ENCODE measurements around the gene MEX3D. TPM values are rescaled to one million over a fixed set of nuclear protein-coding genes. Genes with fewer than 3 reads are reported as not detected.
"Not testable (repeated sequence)": the region's sequence is repeated elsewhere in the genome, so short reads cannot be mapped to it uniquely, and the experiment has no call there.

MEX3D gene
- total RNA-seq, 1 donor from 2014 or later: 43.1 TPM

DNA sequence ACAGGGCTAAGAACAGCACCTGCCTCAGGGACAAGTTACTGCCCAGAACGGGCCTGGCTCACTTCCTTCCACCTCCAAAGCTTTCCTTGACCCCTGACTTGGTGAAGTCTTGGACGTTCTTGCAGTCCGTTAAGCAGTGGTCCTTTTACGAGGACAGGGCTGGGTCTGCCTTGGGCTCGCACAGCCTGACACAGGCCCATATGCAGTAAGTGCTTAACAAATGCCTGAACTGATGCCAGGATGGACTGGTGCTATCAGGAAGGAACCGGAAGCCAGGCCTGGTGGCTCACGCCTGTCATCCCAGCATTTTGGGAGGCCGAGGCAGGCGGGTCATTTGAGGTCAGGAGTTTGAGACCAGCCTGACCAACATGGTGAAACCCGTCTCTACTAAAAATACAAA lies 46.1 kb downstream of the MEX3D start:
- no peak for DNase-seq (ENCODE audit: low read depth in 2 of 2)

DNA sequence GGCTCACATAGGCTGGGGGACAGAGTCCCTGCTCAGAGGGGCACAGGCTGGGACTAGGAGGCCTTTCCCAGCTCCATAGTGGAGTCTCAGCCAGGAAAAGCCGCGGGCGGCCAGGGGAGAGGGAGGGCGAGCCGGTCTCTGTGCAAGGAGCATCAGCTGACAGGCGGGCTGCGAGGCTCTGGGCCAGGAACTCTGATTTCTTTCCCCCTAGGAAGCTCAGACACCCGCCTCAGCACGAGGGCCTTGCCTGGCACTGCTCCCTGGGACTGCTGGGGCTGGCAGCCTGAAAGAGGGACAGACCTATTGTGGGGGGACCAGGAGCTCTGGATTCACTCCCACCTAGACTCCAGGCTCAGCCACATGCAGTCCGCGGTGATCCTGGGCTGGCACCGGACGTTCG lies 46.5 kb downstream of the MEX3D start:
- DNase-seq (ENCODE audit: low read depth in 2 of 2): no peak

DNA sequence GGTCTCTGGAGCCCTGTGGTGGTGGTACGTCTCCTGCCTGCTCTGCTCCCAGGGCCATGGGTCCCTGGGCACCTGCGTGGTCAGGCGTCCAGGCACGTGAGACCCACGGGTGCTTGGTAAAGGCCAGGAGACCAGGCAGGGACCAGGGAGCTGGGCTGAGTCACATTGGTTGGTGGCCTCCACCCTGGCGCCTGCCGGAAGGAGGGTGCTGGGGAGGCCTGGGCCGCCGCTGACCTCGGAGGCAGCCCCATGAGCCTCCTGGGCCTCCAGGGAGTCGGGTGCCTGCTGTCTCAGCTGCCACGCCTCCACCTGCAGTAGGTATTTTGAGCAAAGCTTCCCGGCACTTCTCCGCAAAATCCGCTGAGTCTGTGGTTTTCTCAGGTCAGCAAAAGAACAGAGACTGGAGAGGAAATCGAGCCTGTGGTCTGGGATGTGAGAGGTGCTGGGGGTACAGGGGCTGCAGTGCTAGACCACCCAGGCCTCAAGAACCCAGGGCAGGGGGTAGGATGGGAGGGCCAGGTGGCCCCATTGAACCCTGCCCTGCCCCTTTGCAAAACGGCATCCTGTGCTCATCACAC lies 47.8 kb downstream of the MEX3D start:
- DNase-seq (ENCODE audit: low read depth in 2 of 2): no peak

DNA sequence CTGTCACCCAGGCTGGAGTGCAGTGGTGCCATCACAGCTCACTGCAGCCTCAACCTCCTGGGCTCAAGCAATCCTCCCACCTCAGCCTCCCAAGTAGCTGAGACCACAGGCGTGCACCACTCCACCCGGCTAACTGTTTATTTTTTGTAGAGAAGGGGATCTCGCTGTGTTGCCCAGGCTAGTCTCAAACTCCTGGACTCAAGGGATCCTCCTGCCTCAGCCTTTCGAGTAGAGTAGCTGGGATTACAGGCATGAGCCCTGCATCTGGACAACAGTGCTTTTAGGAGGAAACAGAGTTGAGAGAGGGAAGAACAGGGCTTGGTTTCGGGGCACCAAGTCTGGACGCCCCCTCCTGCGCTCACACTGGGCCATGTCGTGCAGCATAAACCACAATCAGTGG lies 48.3 kb downstream of the MEX3D start:
- DNase-seq (ENCODE audit: low read depth in 2 of 2): not testable (repeated sequence)

DNA sequence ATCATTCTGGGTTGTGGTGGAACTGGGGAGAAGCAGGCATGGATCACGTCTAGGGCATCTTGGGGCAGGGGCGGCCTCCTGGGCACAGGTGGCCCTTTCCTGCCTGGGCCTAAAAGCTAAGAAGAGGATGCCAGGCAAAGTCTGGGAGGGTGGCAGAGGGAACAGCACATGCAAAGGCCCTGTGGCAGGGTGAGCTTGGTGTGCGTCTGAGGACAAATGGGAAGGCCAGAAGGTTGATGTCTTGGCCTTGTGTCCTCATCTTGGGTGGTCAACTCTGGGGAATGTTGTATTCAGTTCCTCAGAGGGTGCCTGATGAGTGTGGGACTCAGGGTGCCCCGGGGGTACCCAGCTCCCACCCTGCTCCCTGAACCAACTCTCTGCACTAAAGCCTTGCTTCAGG lies 49.7 kb downstream of the MEX3D start:
- DNase-seq (ENCODE audit: low read depth in 2 of 2): no peak

DNA sequence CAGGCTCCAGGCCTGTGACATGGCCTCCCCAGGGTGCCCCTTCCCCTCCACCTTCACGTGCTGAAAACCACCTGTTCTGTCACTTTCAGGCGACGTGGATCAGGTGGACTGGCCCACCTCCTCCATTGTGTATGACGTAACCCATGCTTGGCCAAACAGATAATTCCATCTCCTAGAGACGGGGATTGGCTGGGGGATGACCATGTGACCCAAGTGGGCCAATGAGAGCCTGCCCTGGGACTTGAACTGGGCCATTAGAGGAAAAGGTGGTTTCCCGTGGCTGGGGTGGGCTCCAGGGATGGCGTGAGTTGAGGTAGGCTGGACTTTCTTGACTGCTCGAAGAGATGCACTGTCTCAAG lies 51.8 kb downstream of the MEX3D start:
- DNase-seq (ENCODE audit: low read depth in 2 of 2): no peak

DNA sequence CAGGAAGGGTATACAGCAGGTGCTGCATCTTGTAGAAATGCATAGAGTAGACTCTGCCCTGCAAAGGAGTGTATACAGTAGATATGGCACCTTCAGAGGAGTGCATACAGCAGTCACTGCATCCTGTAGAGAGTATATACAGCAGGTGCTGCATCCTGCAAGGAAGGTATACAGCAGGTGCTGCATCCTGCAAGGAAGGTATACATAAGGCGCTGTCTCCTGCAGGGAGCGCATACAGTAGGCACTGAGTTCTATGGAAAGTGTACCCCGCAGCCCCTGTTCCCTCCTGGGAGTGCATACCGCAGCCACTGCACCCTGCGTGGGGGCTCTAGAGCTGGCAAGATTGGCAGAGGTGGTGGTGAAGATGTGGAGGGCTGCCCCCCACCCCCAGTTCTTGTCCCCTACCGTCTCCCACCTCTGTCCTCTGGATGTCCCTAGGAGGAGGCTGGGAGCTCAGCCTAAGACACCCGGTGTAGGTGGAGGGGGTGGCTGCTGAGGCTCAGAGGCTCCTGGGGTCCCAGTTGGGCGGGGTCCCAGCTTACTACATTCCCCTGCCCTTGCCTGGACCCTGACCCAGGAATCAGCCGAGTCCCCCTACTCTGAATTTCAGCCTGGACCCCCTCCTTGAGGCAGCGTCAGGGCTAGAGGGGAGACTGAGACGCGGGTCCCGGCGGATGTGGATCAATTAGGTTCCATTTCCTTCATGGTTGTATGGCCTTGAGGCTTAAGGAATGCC lies 53.0 kb downstream of the MEX3D start:
- no peak for DNase-seq (ENCODE audit: low read depth in 2 of 2)

DNA sequence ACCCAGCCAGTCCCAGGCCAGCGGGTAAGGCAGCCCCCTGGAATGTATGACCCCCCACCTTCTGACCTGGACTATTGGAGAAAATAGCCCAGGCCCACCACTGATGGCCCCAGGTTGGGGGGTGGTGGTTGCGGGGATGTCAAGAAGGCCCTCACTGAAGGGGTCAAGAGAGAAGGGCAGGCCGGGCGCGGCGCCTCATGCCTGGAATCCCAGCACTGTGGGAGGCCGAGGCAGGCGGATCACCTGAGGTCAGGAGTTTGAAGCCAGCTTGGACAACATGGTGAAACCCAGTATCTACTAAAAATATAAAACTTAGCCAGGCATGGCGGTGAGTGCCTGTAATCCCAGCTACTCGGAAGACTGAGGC lies 53.8 kb downstream of the MEX3D start:
- DNase-seq (ENCODE audit: low read depth in 2 of 2): no peak

DNA sequence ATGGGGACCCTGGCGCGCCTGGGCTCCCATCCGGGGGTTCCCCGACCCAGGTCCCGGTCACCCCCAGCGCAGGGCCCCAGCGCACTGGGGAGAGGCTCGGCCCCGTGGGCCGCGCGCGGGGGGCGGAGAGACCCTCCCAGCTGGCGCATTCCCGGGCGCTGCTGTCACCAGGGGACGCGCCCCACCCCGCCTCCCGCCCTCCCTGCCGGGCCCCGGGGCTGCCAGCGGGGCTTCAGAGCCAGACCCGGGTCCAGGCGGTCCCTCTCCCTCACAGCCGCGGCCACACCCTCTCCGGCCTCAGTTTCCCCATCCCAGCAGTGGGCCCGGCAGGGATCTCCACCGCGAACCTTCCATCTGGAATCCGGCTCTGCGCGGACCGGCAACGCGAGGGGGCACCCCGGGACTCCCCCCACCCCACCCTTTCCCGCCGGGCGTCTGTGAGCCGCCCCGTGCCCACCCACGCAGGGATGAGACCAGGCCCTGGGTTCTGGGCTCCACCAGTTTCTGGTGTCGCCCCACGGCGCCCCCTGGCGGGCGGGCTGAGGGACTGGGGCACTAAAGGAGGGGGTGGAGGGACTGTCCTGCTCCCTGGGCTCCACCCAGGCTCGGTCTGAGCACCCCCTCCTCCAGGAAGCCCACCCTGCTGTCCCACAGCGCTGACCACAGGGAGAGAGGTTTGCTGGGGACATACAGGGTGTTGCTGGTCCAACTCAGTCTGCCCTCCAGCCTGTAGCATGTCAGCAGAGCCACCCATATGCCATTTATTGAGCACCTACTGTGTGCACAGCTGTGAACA lies 54.4 kb downstream of the MEX3D start:
- peak in 1 of 2 donors; percentile 40 for DNase-seq (ENCODE audit: low read depth in 2 of 2)

DNA sequence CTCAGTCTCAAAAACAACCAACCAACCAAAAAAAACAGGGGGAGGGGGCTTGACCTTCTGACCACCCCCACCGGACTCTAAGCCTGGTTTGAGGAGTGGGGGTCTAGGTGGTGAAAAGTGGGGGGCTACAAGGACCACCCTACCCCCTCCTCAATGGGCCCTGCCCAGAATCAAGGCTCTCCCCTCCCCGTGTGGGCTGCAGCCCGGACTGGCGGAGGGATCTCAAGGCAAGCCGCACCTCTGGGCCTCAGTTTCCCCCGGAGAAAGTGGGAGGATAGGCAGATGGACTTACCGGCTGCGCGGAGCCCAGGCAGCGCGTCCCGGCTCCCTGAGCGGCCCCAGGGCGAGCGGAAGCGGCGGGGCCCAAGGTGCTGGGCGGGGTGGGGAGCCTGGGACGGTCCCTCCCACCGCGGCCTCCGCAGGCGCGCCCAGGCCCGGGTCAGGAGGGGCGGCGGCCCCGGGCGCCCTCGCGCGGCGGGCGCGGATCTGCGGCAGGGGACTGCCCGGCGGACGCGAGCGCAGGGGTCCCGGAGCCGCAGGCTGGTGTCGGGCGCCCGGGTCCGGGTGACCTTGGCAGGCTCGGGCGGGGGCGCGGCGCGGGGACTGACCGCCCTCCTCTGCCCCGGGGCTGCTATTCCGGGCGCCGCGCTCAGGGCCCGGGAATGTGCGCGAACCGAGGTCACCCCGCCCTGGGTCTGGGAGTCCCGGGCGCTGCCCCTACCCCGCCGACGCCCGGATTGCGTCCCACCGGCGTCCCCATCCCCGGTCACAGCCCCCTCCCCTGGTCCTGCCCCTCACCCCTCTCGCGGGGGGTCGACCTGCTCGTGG lies 55.2 kb downstream of the MEX3D start, which contains the start of gene ADAMTSL5:
TSS of gene ADAMTSL5 (minus strand) at position 349 of the 828 bp plus-strand sequence. CDS start 2,076 bp downstream, outside the sequence.
- no peak for DNase-seq (ENCODE audit: low read depth in 2 of 2)

DNA sequence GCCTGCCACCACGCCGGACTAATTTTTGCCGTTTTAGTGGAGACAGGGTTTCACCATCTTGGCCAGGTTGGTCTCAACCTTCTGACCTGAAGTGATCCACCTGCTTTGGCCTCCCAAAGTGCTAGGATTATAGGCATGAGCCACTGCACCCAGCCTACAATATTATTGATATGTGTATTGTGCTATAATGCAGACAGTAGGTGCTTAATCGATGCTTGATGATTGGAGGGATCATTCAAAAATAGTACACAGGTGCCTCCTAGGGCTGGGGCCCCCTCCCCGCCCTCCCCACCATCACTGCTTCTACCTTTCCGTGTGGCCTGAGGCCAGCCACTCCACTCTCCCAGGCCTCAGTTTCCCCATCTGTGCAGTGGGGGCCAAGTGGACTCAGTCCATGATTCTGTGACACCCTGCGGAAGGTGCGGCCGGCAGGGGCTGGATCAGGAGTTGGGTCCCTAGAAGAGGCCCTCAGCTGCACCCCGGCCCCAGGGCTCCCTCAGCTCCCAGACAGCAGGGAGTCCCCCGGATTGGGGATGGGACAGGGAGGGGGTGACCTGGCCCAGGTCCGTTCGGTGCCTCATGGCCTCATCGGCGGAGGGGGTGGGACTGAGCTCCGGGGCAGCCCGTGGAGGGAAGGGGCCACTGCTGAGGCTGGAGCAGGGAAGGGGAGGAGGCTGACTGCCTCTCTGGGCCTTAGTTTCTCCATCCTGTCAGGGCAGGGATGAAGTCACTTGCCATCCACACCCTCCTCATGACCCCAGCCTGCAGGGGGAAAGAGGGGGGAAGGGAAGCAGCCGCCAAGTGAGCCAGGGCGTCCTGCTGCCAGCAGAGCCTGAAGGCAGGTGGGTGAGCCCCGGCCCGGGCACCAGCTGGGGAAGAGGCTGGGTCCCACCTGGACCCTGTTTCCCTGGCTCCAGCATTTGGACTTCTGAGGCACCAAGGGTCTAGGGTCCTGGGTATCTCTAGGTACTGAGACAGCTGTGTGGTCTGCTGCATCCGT lies 56.5 kb downstream of the MEX3D start:
- DNase-seq (ENCODE audit: low read depth in 2 of 2): no peak

DNA sequence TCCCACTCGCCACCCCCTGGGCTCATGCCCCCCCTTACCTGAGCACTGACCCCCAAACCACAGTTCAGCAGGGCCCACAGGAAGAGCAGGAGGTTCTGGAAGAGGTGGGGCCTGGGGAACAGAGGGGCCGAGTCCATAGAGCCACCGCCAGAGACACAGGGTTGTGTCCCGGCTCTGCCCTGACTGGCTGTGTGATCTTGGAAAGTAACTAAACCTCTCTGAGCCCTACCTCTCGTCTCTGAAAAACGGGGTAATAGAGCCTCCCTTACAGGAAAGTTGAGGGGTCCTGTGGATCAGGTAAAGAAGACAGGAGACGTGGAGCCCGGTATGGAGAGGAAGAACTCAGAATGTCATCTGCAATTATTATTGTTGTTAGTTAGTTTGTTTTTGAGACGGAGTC lies 57.3 kb downstream of the MEX3D start:
- DNase-seq (ENCODE audit: low read depth in 2 of 2): no peak

DNA sequence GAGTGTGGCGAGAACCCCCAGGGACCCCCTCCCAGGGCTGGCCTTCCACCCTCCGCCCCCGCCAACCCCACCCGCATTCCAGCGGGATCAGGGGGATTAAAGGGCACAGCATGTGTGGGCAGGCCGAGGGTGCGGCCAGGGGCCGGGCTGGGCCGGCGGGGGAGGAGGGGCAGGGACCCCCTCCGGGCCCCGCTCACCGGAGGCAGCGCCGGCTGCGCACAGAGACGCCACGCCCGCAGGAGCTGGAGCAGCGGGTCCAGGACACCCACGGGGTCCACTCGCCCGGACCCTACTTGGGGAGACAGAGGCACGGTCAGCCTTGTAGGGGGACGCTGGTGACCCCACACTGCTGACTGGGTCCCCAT lies 57.7 kb downstream of the MEX3D start:
- DNase-seq (ENCODE audit: low read depth in 2 of 2): no peak

DNA sequence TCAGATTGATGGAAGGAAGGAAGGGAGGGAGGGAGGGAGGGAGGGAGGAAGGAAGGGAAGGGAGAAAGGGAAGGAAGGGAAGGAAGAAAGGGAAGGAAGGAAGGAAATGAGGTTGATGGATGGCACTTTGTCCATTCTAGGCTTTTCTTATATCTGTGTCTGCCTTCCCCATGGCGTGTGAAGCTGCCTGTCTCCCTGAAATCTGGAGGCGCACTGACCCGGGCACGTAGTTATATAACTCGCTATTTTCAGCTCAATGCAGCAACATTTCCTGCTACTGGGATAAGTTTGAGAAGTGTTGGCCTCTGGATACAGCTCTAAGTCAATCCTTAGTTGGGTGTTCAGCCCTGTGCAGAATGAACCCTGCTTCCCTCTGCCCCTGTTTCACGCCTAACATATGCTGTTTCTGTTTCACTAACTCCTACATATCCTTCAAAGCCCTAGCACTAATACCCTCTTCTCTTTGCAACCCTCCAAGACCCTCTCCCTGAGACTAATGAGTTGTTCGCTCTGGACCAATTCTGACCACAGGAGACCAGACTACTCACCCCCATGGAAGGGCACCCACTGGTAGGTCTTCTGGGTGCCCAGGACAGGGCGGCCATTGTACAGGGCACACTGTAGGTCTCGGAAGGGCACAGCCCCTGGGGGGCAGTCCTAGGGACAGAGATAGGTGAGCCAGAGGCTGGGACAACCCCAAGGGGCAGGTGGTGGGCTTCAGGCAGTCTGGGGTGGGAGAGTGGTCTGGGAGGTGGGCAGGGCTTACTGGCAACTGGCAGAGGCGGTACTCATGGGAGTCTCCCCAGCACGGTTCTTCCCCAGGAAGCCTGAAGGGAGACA lies 58.3 kb downstream of the MEX3D start:
- DNase-seq (ENCODE audit: low read depth in 2 of 2): no peak

DNA sequence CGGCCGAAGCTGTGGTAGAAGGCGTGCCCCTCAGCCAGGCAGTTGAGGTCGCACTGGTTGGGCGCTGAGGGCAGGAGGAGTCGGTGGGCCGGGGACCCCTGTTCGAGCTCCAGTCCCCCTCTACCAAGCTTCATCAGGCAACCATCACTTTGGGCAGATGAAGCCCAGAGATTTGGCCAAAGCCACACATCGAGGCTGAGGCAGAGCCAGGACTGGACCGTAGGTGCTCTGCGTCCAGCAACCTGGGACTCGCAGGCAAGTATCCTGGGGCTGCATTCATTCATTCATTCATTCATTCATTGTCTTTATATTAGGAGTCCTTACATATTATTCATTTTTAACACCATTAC lies 59.6 kb downstream of the MEX3D start:
- no peak for DNase-seq (ENCODE audit: low read depth in 2 of 2)

DNA sequence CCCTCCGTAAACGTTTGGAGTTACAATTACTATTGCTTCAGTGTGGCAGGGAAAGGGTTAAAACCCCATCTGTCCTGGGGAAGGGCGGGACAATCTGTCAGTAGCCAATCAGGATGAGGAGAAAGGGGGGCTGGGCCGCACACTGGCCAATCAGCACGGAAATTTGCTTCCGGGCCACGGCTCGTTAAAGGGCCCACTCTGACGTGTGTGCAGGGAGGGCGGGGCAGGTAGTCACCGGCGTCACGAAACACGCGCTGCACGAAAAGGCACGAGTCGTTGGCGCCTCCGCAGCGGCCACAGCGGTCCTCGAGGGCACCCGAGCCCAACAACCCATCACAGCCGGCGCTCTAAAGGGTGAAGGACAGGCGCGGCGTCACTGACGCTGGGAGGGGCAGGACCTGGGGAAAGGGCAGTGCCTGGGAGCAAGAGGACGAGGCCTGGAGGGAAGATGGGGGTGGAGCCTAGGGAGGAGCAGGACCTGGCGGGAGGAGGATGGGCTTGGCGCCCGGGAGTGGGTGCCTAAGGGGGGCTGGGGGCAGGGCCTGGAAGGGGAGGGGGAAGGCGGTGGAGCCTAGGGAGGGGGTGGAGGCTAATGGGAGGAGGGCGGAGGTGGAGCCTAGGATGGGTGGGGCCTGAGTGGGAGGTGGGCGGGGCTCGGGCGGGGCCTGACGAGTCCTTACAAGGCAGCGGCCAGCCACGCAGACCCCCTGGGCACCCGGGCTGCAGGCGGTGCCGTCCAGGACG lies 60.2 kb downstream of the MEX3D start:
- peak; percentile 85 to 92 for DNase-seq (ENCODE audit: low read depth in 2 of 2)

DNA sequence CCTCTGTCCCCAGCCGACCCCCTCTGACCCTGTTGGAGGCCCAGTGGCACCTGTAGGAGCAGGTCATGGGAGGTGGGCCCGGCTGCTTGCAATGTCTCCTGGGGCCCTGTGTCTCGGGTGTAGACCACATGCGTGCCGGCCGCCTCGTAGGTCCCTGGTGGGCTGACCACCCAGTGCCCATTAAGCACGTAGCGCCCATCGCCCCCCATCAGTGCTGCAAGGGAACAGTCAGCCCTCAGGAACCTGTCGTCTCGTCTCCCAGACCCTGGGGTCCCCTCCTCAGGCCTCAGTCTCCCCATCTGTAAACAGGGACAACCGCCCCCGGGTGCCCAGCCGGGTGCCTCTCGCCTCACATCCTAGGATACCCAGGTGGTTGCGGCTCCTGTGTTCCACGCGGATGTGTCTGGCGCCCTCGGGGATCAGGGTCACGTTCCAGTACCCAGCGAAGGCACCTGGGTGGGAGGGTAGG lies 60.9 kb downstream of the MEX3D start:
- no peak for DNase-seq (ENCODE audit: low read depth in 2 of 2)

DNA sequence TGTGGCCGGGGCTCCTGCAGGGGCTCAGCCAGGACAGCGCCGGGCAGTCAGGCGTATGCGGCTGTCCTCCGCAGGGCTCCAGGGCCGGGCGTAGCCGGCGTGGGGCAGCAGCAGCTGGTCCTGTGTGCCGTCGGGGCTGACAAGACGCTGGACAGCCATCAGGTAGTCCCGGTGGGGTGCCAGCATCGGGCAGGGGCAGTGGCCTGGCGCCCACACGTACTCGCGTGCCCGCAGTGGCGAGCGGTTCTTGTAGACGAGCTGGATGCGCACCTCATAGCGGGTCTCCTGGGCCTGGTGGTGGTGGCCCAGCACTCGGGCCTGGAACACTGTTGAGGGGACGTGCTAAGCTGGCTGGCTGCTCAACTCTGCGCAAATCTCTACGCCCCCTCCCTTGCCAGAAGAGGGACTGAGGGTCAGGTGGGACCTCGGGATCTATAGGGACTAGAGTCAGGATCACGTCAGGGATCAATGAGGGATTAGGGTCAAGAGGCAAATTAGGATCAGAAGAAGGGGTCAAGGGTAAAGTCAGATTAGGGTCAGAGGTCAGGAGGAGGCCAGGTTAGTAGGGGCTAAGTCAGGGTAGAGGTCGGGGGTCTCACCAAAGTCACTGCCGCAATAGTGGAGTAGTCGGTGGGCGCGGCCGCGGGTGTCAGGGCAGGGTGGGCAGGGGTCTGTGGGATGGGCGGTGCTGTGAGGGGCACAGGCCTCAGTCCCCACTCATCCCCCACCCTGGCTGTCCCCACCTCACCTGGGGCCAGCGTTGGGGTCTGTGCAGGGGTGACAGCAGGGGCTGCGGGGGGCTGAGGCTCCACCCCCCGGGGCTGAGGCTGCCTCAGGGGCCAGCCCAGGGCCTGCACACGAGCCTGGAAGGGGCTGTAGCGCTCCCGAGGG lies 61.9 kb downstream of the MEX3D start:
- no peak for DNase-seq (ENCODE audit: low read depth in 2 of 2)
